HG03135 (cell line): Measurements from ENCODE around the gene TMIGD3.

Experiments used
- ATAC-seq: cut with Tn5 transposase; IDR thresholded peaks from one replicate; pipeline ENCODE4 v1.9.1; 2021; ENCODE audit warnings: mild to moderate bottlenecking, moderate library complexity; ENCODE audit not compliant: unreplicated experiment

Gene TMIGD3

DNA sequence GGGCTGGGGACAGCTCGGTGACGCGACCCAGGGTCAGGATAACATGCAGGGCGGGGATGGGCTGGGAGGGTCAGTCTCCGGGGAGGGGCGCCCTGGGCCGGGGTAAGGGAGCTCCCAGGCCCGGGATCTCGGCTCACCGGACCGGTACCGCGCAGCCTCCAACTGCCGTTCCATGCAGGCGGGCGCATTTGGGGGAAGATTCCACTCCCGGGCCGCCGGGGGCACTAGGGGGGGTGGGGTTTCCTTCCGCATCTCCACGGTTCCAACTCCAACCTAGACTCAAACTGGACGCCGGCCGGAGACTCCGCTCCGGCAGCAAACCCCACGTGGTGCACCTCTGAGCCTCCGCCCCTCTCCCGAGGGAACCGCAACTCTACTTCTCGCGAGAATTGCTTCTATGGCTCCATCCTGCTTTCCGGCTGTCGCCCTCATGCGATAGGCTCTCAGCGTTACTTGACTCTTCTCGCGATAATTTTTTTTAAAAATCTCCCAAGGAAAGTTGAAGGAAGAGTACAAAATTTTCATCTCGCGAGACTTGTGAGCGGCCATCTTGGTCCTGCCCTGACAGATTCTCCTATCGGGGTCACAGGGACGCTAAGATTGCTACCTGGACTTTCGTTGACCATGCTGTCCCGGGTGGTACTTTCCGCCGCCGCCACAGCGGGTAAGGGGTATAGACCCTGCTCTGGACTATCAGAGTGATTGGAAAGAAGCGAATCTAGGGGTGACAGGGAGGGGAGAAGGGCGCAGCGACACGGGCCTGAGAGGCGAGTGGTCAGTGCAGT lies 54.3 kb downstream of the TMIGD3 start, which contains the start of the genes ATP5PB and WDR77:
Gene ATP5PB (plus strand): TSS at position 547 of the 785 bp plus-strand sequence. CDS start 78 bp downstream, at position 625.
Gene WDR77 (minus strand): TSS at position 339 of the 785 bp plus-strand sequence. CDS start 87 bp downstream, at position 252.
- ATAC-seq: peak; percentile 94

GRCh38 chr1:111448482-111448917 lies 54.9 kb downstream of the TMIGD3 start:
- peak; percentile 30 for ATAC-seq

DNA sequence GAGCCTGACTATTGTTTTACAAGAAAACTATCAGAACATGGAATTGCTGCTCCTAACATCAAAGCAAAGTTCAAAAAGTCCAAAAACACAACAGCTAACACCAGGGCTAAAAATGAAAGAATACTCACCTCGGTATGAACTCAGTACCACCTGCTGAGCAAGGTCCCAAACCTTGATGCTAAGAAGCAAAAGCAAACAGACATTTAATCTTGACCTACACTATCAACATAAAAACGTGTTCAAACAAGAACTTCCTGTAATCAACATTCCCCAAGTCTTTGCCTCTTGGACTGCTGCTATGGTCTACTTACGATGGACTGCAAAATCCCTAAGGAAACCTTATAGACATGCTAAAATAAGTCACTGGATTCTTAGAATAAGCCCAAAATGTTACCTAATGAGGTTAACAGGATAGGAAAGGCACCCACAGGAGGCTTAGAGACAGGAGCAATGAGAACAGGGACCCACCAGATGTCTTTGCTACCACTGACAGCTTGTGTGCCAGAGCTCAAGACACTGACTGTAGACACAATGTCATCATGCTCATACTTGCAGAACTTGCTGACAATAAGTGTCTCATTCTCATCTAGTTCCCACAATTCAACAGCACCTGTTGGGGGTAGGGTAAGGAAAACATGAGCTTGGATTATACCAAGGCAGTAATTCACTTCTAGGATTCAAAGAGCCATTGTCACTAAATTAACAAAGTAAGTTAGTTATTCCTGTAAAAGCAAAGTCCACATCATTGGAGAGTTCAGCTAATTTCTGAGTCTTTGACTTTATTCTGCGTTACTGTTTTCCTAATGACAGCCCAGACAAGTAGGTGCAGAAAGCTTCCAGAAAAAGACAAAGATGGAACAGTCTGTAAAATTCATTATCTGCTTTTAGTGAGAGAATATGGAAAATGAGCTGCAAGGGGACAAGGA lies 56.2 kb downstream of the TMIGD3 start:
- ATAC-seq: no peak

- no peak for ATAC-seq
These were observed 56.9 kb downstream of the TMIGD3 start for GRCh38 chr1:111446546-111446945.

DNA sequence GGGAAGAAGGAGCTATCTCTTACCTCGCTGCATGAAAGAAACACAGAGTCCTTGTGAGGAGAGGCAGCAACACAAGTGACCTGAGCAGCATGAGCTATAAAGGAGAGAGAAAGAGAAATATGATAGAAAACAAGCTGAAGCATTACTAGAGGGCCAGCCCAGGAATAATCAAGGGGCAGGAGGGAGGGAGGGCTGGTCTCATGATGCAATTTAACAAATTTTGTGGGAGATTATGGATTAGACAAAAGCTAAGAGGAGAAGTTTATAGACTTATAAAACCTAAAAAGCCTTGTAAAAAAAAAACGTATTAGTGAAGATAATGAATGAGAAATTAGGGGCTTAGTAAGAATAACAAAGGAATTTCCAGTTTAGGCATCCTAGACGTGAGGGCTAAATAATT lies 59.4 kb downstream of the TMIGD3 start:
- ATAC-seq: no peak

DNA sequence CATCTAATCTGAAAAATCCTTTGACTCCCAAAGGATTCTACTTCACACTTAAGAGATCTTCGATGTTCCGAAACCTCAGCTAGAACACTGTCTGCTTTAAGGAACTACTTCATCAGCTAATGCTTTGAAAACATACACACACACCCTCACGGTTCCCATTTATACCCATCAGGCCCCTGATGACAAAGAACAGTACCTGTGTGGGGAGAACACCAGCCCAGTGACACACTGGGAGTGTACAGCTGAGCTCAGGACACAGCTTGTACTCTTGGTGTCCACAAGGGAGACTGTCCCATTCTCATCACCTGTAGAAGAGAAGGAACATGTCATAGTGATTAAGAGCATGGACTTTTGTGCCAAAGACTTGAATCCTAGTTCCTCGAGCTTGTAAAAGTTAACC lies 61.0 kb downstream of the TMIGD3 start:
- no peak for ATAC-seq

DNA sequence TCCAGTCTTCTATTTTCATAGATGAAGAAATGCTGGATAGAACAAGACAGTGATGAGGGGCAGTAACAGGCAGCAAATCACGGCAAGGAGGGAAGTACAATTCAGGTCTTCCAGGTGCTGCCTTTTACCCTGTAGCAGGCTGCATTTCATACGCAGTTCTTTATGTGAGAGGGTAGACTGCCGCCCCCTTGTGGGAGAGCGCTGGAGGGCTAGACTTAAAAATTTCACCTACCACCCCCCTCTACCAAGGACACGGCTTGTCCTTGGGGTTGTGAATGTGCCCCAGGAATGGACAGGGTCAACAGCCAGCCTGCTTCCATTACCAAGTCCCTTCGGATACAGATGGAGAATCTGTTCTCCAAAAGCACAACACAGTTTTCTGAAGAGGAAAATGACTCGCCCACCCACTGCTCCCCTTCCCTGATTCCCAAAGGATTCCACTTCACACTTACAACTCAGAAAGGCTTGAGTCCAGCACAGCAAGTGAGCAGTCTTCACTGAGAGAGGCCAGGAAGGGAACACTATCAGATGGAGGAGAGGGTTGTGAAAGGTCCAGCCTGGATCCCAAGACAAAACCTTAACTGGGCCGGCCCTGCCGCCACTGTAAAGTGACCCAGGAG lies 61.8 kb downstream of the TMIGD3 start:
- no peak for ATAC-seq

DNA sequence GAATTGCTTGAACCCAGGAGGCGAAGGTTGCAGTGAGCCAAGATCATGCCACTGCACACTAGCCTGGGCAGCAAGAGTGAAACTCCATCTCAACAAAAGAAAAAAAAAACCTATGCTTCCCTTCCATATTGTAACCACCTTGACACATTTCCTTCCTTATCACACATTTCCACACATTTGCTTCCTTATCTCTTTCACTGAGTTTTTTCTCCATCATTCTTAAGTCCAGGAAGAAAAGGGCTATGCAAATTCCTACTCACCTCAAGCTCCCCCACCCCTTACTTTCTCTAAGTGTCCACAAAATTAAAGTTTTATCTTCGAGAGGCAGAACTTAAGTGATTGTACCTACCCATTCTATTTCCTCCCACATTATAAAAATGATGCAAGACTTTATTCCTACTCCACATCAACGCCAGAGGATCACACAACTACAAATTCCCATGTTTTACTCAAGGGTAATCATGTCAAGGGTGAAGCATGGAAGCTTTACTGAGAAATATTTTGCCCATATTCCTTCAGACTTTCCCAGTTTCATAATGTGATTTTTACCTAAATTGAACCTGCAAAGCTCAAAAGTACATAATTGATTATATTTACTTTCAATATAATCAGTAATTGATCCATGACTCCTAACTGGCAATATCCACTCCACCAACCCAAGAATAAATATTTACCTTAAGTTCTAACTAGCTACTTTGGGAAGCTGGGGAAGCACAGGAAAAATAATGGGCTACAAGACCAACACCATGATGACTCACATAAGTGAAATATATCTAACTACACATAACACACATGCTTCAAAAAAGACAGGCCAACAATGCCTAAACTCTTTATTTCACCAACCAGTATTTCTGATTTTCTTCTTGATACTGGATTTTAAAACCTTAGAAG lies 63.7 kb downstream of the TMIGD3 start:
- ATAC-seq: no peak

GRCh38 chr1:111436726-111437125 lies 66.7 kb downstream of the TMIGD3 start:
- ATAC-seq: no peak
